Tibial nerve (tissue), 4 donors: ENCODE measurements around the gene SH2D3A. TPM values are rescaled to one million over a fixed set of nuclear protein-coding genes. Genes with fewer than 3 reads are reported as not detected.

Experiments used
- DNase-seq, 2 donors: peaks; one replicate each; pipeline ENCODE4 v3.0.0-alpha.2; 2019; ENCODE audit warnings: low spot score in 2 of 2
- H3K27ac ChIP-seq, 4 donors: fragments of 200-600 bp; sonication (generic) in 3 of 4; one replicate each; pipeline ENCODE4 v1.5.1; 2017 to 2019; ENCODE audit warnings: mild to moderate bottlenecking in 1 of 4
- H3K27me3 ChIP-seq, 2 donors: fragments of 200-600 bp; sonication (generic) in 1 of 2; one replicate each; pipeline versions ENCODE4 v1.5.1 to v1.6.0; 2017 to 2019
- H3K36me3 ChIP-seq, 3 donors: fragments of 200-600 bp; sonication (generic); one replicate each; pipeline ENCODE4 v1.5.1; 2018 to 2019
- H3K4me1 ChIP-seq, 4 donors: fragments of 200-600 bp; sonication (generic) in 3 of 4; one replicate each; pipeline ENCODE4 v1.5.1; 2017 to 2019
- H3K4me3 ChIP-seq, 4 donors: fragments of 200-600 bp; sonication (generic) in 3 of 4; one replicate each; pipeline ENCODE4 v1.5.1; 2017 to 2019; ENCODE audit warnings: mild to moderate bottlenecking in 1 of 4, moderate library complexity in 1 of 4
- H3K9me3 ChIP-seq, 4 donors: fragments of 200-600 bp; sonication (generic) in 3 of 4; one replicate each; pipeline ENCODE4 v1.5.1; 2017 to 2019
- CTCF ChIP-seq, 5 experiments: fragments of 200-600 bp in 3 of 5; fragments of 450-650 bp in 2 of 5; sonication (generic) in 3 of 5; IDR thresholded peaks; one replicate each; pipeline ENCODE4 v1.5.1; 2016 to 2019; ENCODE audit warnings: antibody characterized with exemption in 5 of 5, mild to moderate bottlenecking in 3 of 5, moderate library complexity in 2 of 5
- EP300 ChIP-seq, 2 donors: sonication (generic); formaldehyde crosslinking; IDR thresholded peaks; one replicate each; pipeline ENCODE4 v1.6.1; 2017; ENCODE audit warnings: antibody characterized with exemption in 2 of 2, mild to moderate bottlenecking in 1 of 2
- POLR2A ChIP-seq, 2 donors: fragments of 450-650 bp; IDR thresholded peaks; one replicate each; pipeline ENCODE4 v1.6.1; 2017; ENCODE audit warnings: antibody characterized with exemption in 2 of 2, mild to moderate bottlenecking in 2 of 2, moderate library complexity in 2 of 2
- WGBS, 2 donors: methylation state at CpG; one replicate each; pipeline ENCODE4 v1.1.5; 2018; 5-methylcytosine and 5-hydroxymethylcytosine counted together
- total RNA-seq, 4 donors: library from RNA; depleted of rRNA; stranded (reverse); fragments of >200 nt; gene quantifications; one replicate each; pipeline ENCODE4 v1.1.0, GENCODE V29; 2016

Gene SH2D3A
- total RNA-seq, 4 donors from 2014 or later, result 0.39 to 4.2 (median 0.44) TPM; not detected in 1

DNA sequence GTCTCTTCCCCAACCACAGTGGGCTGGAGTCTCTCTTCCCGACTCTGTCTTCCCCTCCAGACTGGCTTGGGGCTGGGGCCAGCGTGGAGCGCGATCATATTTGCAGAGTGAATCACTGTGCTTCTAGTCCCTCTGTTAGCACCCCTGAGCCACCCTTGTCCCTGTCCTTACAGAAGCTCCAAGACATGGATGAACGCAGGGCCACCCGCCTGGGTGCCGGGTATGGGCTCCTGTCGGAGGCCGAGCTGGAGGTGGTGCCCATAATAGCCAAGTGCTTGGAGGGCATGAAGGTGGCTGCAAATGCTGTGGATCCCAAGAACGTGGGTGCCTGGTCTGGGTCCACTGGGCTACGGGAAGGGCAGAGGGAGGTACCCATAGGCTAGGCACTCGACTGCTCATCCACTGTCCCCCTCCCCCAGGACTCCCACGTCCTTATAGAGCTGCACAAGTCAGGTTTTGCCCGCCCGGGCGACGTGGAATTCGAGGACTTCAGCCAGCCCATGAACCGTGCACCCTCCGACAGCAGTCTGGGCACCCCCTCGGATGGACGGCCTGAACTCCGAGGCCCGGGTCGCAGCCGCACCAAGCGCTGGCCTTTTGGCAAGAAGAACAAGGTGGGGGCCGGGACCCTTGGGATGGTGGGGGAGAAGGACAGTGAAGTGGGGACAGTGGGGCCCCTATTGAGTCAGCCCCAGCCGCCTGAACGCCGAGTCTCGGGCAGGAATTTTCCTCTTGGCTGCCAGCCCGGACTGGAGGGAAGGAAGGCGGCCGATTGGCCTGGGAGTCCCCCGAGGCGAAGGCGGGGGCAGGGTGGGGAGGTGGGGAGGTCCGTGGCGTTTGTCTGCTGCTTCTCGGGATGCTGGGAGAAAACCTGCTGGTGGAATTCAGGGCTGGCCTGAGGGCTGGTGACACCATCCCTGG, 22.6 kb downstream of the SH2D3A start:
- H3K4me3 ChIP-seq, result peak overlapping the region in 1 of 4 donors; percentile 22
- no peaks in the 10 kb centered on the region for H3K27me3 ChIP-seq
- peaks cover 0 to 52% (median 21%) of the 10 kb centered on the region in 4 donors for H3K4me1 ChIP-seq
- H3K27ac ChIP-seq, result peak overlapping the region; percentile 47 to 97 (median 73)
- WGBS, 2 donors, result 14 to 29% methylated on average over 32 of the region's 41 CpGs
- no peaks in the 10 kb centered on the region for H3K9me3 ChIP-seq
- TF ChIP-seq POLR2A (IDR thresholded peaks at IDR 0.05), result no peak
- TF ChIP-seq EP300 (IDR thresholded peaks at IDR 0.05), result peak; percentile 53 to 76
- peak in 2 of 5 experiments; percentile 10 to 49 for TF ChIP-seq CTCF (IDR thresholded peaks at IDR 0.05)
- H3K36me3 ChIP-seq, result peaks cover 4 to 62% (median 8%) of the 10 kb centered on the region in 3 donors
- DNase-seq, result peak; percentile 79 to 84

DNA sequence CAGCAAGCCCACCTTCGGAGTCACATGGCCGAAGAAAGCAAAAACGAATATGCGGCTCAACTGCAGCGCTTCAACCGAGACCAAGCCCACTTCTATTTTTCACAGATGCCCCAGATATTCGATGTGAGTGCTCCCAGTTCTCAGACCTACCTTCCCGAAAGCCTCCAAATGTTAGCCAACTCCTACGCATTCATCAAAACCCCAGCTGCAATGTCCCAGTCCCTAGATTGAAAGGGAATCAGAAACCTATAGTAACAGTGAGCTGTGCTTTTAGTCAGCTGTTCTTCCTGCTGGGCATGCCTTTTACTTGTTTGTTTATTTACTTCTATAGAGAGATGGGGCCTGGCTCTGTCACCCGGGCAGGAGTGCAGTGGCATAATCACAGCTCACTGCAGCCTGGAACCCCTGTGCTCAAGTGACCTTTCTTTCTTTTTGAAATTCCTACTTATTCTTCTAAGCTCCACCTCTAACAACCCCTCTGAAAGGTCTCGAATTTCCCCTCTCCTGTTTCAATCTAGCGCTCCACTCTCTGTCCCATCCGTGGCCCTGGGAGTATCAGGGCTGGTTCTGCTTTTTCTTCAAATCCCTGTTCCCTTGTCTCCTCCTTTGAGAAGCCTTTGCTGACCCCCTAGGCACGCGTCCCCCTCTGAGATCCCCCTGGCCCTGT, 23.4 kb downstream of the SH2D3A start:
- WGBS, 2 donors, result 72 to 76% methylated on average over 15 of the region's 15 CpGs
- Histone ChIP-seq H3K27me3 (no peaks in the 10 kb centered on the region), H3K27ac (peak overlapping the region; percentile 47 to 97 (median 73)), H3K9me3 (no peaks in the 10 kb centered on the region), H3K36me3 (peaks cover 4 to 54% (median 7%) of the 10 kb centered on the region in 3 donors), H3K4me1 (peaks cover 0 to 56% (median 25%) of the 10 kb centered on the region in 4 donors), H3K4me3 (peak overlapping the region in 1 of 4 donors; percentile 22)
- DNase-seq, result no peak
- TF ChIP-seq EP300 (IDR thresholded peaks at IDR 0.05), result no peak
- no peak for TF ChIP-seq POLR2A (IDR thresholded peaks at IDR 0.05)
- TF ChIP-seq CTCF (IDR thresholded peaks at IDR 0.05), result no peak

DNA sequence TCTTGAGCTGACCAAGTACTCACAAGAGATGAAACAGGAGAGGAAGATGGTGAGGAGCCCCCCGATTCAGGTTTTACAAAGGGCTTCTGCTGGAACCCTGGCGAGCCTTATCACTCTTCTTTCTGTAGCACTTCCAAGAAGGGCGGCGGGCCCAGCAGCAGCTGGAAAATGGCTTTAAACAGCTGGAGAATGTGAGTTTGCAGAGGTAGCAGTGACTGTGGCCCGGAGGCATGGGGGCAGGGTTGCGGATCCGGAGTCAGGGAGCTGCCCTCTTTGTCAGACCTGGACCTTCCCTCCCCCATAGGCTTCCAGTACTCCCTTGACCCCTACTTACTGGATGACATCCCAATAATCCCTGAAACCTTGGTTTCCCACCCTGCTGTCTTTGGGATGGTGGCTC, 24.2 kb downstream of the SH2D3A start:
- 83 to 88% methylated on average over 7 of the region's 7 CpGs for WGBS, 2 donors
- peaks cover 0 to 63% (median 33%) of the 10 kb centered on the region in 4 donors for H3K4me1 ChIP-seq

GRCh38 chr19:6740589-6741343, 26.5 kb downstream of the SH2D3A start:
- 2 to 3% methylated on average over 11 to 38 of the region's 46 CpGs for WGBS, 2 donors
- Histone ChIP-seq H3K4me1 (peaks cover 0 to 76% (median 43%) of the 10 kb centered on the region in 4 donors), H3K9me3 (no peaks in the 10 kb centered on the region), H3K36me3 (peaks cover 0 to 24% (median 0%) of the 10 kb centered on the region in 3 donors), H3K4me3 (peak overlapping the region; percentile 85 to 88 (median 87)), H3K27me3 (no peaks in the 10 kb centered on the region), H3K27ac (peak overlapping the region; percentile 87 to 97 (median 92))
- no peak for DNase-seq
- peak in 1 of 2 donors; percentile 29 for TF ChIP-seq POLR2A (IDR thresholded peaks at IDR 0.05)
- TF ChIP-seq CTCF (IDR thresholded peaks at IDR 0.05), result no peak
- peak in 1 of 2 donors; percentile 56 for TF ChIP-seq EP300 (IDR thresholded peaks at IDR 0.05)

More for the DNA sequence above, 24.2 kb downstream of the SH2D3A start:
- TF ChIP-seq EP300 (IDR thresholded peaks at IDR 0.05) (no peak), POLR2A (IDR thresholded peaks at IDR 0.05) (no peak), CTCF (IDR thresholded peaks at IDR 0.05) (no peak)
- H3K36me3 ChIP-seq, result peaks cover 4 to 47% (median 7%) of the 10 kb centered on the region in 3 donors
- H3K27ac ChIP-seq, result peak overlapping the region in 2 of 4 donors; percentile 73 to 97
- H3K4me3 ChIP-seq, result no peak overlapping the region
- H3K9me3 ChIP-seq, result no peaks in the 10 kb centered on the region
- no peak for DNase-seq
- no peaks in the 10 kb centered on the region for H3K27me3 ChIP-seq
